IMR-90 (cell line): Measurements from ENCODE around the gene FAM131C. TPM values are rescaled to one million over a fixed set of nuclear protein-coding genes. Genes with fewer than 3 reads are reported as not detected.

ENCODE experiments used
- ATAC-seq: fragments of 200-7000 bp; cut with Tn5 transposase; 2 replicates; pipeline ENCODE4 v1.9.1; 2020; ENCODE audit warnings: low read depth, mild to moderate bottlenecking, moderate library complexity
- BruUV-seq: library from RNA; stranded (reverse); fragments of 400-500 nt; replicated peaks from 2 replicates; lab custom pipeline; 2021; lab: Mats Ljungman, UMichigan
- CTCF ChIA-PET: fragments of 300-600 bp; formaldehyde crosslinking; extraction: SDS; loops from one replicate; lab custom pipeline; 2021; ENCODE audit warnings: antibody characterized with exemption; lab: Yijun Ruan, JAX
- POLR2A ChIA-PET: fragments of 300-600 bp; sonication (Branson Sonifier 250); formaldehyde crosslinking; loops from one replicate; lab custom pipeline; 2022; ENCODE audit warnings: antibody characterized with exemption; ENCODE audit not compliant: unreplicated experiment; lab: Charles Lee
- DNase-seq: peaks from one replicate; pipeline ENCODE4 v3.0.0; 2013
- H2AFZ ChIP-seq: replicated peaks from 2 replicates; pipeline ENCODE3; 2013; ENCODE audit warnings: low read length, mild to moderate bottlenecking; ENCODE audit not compliant: poor library complexity
- H2AK5ac ChIP-seq: 2 replicates; pipeline ENCODE4 v1.6.1; 2013; ENCODE audit warnings: low read depth, low read length, inconsistent platforms
- H2AK9ac ChIP-seq: replicated peaks from 2 replicates; pipeline ENCODE3; 2013; ENCODE audit warnings: mild to moderate bottlenecking, low read depth, low read length, moderate library complexity; ENCODE audit not compliant: poor library complexity
- H2BK120ac ChIP-seq: 2 replicates; pipeline ENCODE4 v1.6.1; 2013; ENCODE audit warnings: low read depth, low read length, inconsistent platforms
- H2BK15ac ChIP-seq: 3 replicates; pipeline ENCODE4 v1.6.1; 2013; ENCODE audit warnings: low read depth, low read length, inconsistent platforms
- H2BK20ac ChIP-seq: 2 replicates; pipeline ENCODE4 v1.6.1; 2013; ENCODE audit warnings: low read depth, mild to moderate bottlenecking, inconsistent platforms, low read length, moderate library complexity
- H2BK5ac ChIP-seq: 2 replicates; pipeline ENCODE4 v1.6.1; 2013; ENCODE audit warnings: mild to moderate bottlenecking, low read depth, low read length, inconsistent platforms; ENCODE audit not compliant: poor library complexity, severe bottlenecking
- H3K14ac ChIP-seq: replicated peaks from 2 replicates; pipeline ENCODE4 v1.6.1; 2013; ENCODE audit warnings: low read depth, low read length, inconsistent platforms
- H3K18ac ChIP-seq: 2 replicates; pipeline ENCODE4 v1.6.1; 2013; ENCODE audit warnings: low read depth, low read length, control low read depth
- H3K23ac ChIP-seq: 2 replicates; pipeline ENCODE4 v1.6.1; 2013; ENCODE audit warnings: low read depth, low read length, inconsistent platforms
- H3K27ac ChIP-seq: 2 replicates; pipeline ENCODE4 v1.5.1; 2013; ENCODE audit warnings: mild to moderate bottlenecking, control low read depth, low read length; ENCODE audit not compliant: insufficient read depth
- H3K27me3 ChIP-seq: 2 replicates; pipeline ENCODE4 v1.6.1; 2013; ENCODE audit warnings: low read length; ENCODE audit not compliant: control insufficient read depth, insufficient read depth
- H3K36me3 ChIP-seq: 2 replicates; pipeline ENCODE4 v1.6.1; 2013; ENCODE audit warnings: low read length, mixed read lengths; ENCODE audit not compliant: control insufficient read depth, insufficient read depth
- H3K4ac ChIP-seq: 2 replicates; pipeline ENCODE4 v1.6.1; 2013; ENCODE audit warnings: low read depth, low read length, inconsistent platforms
- H3K4me1 ChIP-seq: 2 replicates; pipeline ENCODE4 v1.6.1; 2013; ENCODE audit warnings: low read length, mixed read lengths; ENCODE audit not compliant: control insufficient read depth, insufficient read depth
- H3K4me2 ChIP-seq: 2 replicates; pipeline ENCODE4 v1.6.1; 2013; ENCODE audit warnings: low read depth, mild to moderate bottlenecking, control low read depth, low read length, moderate library complexity
- H3K4me3 ChIP-seq: 2 replicates; pipeline ENCODE4 v1.5.1; 2013; ENCODE audit warnings: low read depth, mild to moderate bottlenecking, control low read depth, low read length, moderate library complexity; ENCODE audit not compliant: insufficient read depth
- H3K56ac ChIP-seq: 2 replicates; pipeline ENCODE4 v1.6.1; 2013; ENCODE audit warnings: low read length, inconsistent platforms; ENCODE audit not compliant: insufficient read depth; ENCODE audit errors: extremely low read depth
- H3K79me1 ChIP-seq, 2 experiments: 2 replicates each; pipeline ENCODE4 v1.6.1; 2013; ENCODE audit warnings: low read length in 2 of 2, inconsistent platforms in 1 of 2, low read depth in 1 of 2
- H3K9ac ChIP-seq: 2 replicates; pipeline ENCODE4 v1.6.1; 2013; ENCODE audit warnings: low read depth, low read length, control low read depth
- H3K9me1 ChIP-seq: 2 replicates; pipeline ENCODE4 v1.6.1; 2013; ENCODE audit warnings: low read length, inconsistent platforms; ENCODE audit not compliant: insufficient read depth
- H3K9me3 ChIP-seq: 2 replicates; pipeline ENCODE4 v1.6.1; 2013; ENCODE audit warnings: low read length; ENCODE audit not compliant: control insufficient read depth, insufficient read depth
- H4K20me1 ChIP-seq: 2 replicates; pipeline ENCODE4 v1.6.1; 2013; ENCODE audit warnings: low read length, inconsistent platforms; ENCODE audit not compliant: insufficient read depth
- H4K5ac ChIP-seq: 2 replicates; pipeline ENCODE4 v1.6.1; 2013; ENCODE audit warnings: mild to moderate bottlenecking, low read depth, low read length, control low read depth
- H4K8ac ChIP-seq, 2 experiments: 2 replicates each; pipeline ENCODE4 v1.6.1; 2013; ENCODE audit warnings: low read depth in 2 of 2, low read length in 2 of 2, control low read depth in 1 of 2, inconsistent platforms in 1 of 2
- H4K91ac ChIP-seq: 2 replicates; pipeline ENCODE4 v1.6.1; 2013; ENCODE audit warnings: low read depth, low read length, inconsistent platforms; ENCODE audit not compliant: insufficient read depth
- FOS ChIP-seq: fragments of 150-350 bp; IDR thresholded peaks from 2 replicates; pipeline ENCODE4 v1.6.1; 2016; ENCODE audit warnings: low read depth, low read length
- MAZ ChIP-seq: IDR thresholded peaks from 2 replicates; pipeline ENCODE4 v1.6.1; 2012; ENCODE audit warnings: low read depth, mild to moderate bottlenecking, low read length, improper control_type of control experiment, moderate library complexity, borderline replicate concordance
- WGBS, 2 experiments: methylation state at CpG; one replicate each; pipeline versions ENCODE4 v1.1.5 to v1.1.7; 2013; ENCODE audit warnings: missing lambda C conversion rate in 2 of 2; ENCODE audit not compliant: insufficient read length in 1 of 2; ENCODE audit errors: extremely low coverage in 2 of 2; 5-methylcytosine and 5-hydroxymethylcytosine counted together
- dilution Hi-C: fragments of 300-500 bp; cut with HindIII; formaldehyde crosslinking; loops from one replicate; pipeline ENCODE4 v1.14.3; 2018; ENCODE audit warnings: low sequenced_read_pairs; ENCODE audit not compliant: unreplicated experiment
- in situ Hi-C: fragments of 300-500 bp; cut with MboI; formaldehyde crosslinking; loops from 3 replicates; pipeline ENCODE4 v1.14.3; 2019; ENCODE audit warnings: low sequenced_read_pairs, inconsistent platforms, mixed read lengths
- intact Hi-C: fragments of 100-400 bp; cut with micrococcal nuclease; formaldehyde crosslinking; loops from 2 replicates; pipeline ENCODE4 v1.10.0; 2022
- polyA plus RNA-seq, 3 experiments: library from polyadenylated mRNA; depleted of rRNA; stranded (reverse); fragments of >200 nt; gene quantifications; 2 replicates each; pipeline ENCODE4 v1.2.3, GENCODE V29; 2012; ENCODE audit warnings: low replicate concordance in 1 of 3
- total RNA-seq: library from RNA; depleted of rRNA; stranded (reverse); fragments of >200 nt; gene quantifications from 2 replicates; pipeline ENCODE4 v1.2.3, GENCODE V29; 2012
- TF ChIP-seq, protein P1 (sequence below): fragments of 150-350 bp; IDR thresholded peaks from 2 replicates; pipeline ENCODE4 v1.6.1; 2017; ENCODE audit warnings: mild to moderate bottlenecking, antibody characterized with exemption, low read length, low read depth

The FAM131C gene
- total and polyA plus RNA-seq, 2 of the 4 experiments (the other 2 are of a cell fraction) = 0.18 to 1.0 TPM

DNA sequence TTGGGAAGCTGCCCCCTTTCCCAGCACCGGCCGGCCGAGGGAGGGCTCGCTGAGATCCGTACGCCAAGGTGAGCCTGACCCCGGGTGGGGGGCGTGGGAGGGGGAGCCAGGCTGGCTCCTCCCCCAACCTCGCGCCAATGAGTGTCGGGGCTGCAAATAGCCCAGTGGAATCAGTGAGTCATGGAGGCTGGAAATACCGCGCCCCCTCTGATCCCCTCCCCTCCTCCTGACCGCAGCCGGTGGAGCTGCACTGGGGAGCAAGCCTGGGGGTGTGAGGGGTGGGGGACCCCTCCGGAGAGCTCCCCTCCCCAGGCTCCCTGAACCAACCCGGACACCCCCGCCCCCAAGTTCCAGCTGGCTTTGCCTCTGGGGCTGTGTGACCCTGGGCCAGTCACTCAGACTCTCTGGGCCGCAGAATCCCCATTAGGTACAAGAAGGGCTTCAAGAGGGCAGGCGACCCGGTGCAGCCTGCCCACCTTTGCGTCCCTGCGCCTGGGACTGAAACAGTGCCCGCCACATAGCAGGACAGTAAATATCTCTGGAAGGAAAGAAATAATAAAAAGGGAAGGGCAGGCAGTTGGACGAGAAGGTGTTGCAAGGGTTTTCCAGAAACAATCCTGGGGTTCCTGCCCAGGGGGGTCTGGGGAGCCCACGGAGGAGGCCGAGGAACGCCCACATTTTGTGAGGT, 60.1 kb downstream of the FAM131C start:
- BruUV-seq = no TSS peak
- dilution Hi-C loops (no loop called here), in situ Hi-C loops (no loop called here), intact Hi-C loops (no loop called here)
- DNase-seq (peak; percentile 70), ATAC-seq (peak; percentile 68)
- peak overlapping the region in 1 of 2 experiments; percentile 78; a peak in 1 of 4 replicates for H4K8ac ChIP-seq
- no peak overlapping the region for H3K23ac ChIP-seq
- 0 out of 2 replicates have a peak, but pooled peaks cover 4% of the 10 kb centered on the region for H4K20me1 ChIP-seq
- no peak overlapping the region for H3K14ac ChIP-seq
- peak overlapping the region; percentile 8 for H3K4me3 ChIP-seq
- WGBS, 2 experiments = 37% methylated on average over 6 of the region's 28 CpGs; no CpG with 5 or more reads in 1 of the 2 experiments
- no peak overlapping the region for H3K56ac ChIP-seq
- H3K79me1 ChIP-seq = no peaks in the 10 kb centered on the region
- no peak overlapping the region for H2BK120ac ChIP-seq
- no peak overlapping the region for H3K27ac ChIP-seq
- H4K91ac ChIP-seq = peak overlapping the region; percentile 58; the same call in 1 of the 2 replicates
- no peak overlapping the region for H3K18ac ChIP-seq
- ChIA-PET CTCF (interaction anchor here (1.1 kb wide), 1 partner anchor 222 kb away, joined by 3 read pairs; no protein-coding TSS in a partner anchor), POLR2A (no interaction called here)
- no peaks in the 10 kb centered on the region for H3K36me3 ChIP-seq
- H2AK5ac ChIP-seq = no peak overlapping the region
- H2AK9ac ChIP-seq = no peak overlapping the region
- no peak overlapping the region for H3K9ac ChIP-seq
- H3K4me1 ChIP-seq = peaks cover 17% of the 10 kb centered on the region
- TF ChIP-seq, protein P1, sequence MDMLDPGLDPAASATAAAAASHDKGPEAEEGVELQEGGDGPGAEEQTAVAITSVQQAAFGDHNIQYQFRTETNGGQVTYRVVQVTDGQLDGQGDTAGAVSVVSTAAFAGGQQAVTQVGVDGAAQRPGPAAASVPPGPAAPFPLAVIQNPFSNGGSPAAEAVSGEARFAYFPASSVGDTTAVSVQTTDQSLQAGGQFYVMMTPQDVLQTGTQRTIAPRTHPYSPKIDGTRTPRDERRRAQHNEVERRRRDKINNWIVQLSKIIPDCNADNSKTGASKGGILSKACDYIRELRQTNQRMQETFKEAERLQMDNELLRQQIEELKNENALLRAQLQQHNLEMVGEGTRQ = no peak
- TF ChIP-seq FOS (peak; percentile 74), MAZ (peak; percentile 90)
- H2BK15ac ChIP-seq = no peak overlapping the region; the same call in 1 of the 3 replicates
- H4K5ac ChIP-seq = no peak overlapping the region
- no peak overlapping the region for H2BK5ac ChIP-seq
- no peaks in the 10 kb centered on the region for H3K27me3 ChIP-seq
- H2BK20ac ChIP-seq = no peak overlapping the region
- H3K9me1 ChIP-seq = peaks cover 3% of the 10 kb centered on the region
- no peaks in the 10 kb centered on the region for H3K9me3 ChIP-seq
- peak overlapping the region; percentile 53; the same call in 1 of the 2 replicates for H3K4ac ChIP-seq
- peak overlapping the region; percentile 87 for H2AFZ ChIP-seq
- H3K4me2 ChIP-seq = peak overlapping the region; percentile 59; the same call in 1 of the 2 replicates
